Panc1 (cell line): Measurements from ENCODE around the gene ISCU. TPM values are rescaled to one million over a fixed set of nuclear protein-coding genes. Genes with fewer than 3 reads are reported as not detected.

Source experiments
- ATAC-seq: fragments of 200-7000 bp; cut with Tn5 transposase; 2 replicates; pipeline ENCODE4 v1.9.1; 2020; ENCODE audit warnings: mild to moderate bottlenecking, moderate library complexity
- BruUV-seq: library from RNA; stranded (reverse); fragments of 400-500 nt; replicated peaks from 2 replicates; lab custom pipeline; 2021; lab: Mats Ljungman, UMichigan
- CTCF ChIA-PET: fragments of 300-600 bp; sonication (Branson Sonifier 250); formaldehyde crosslinking; loops from one replicate; lab custom pipeline; 2022; ENCODE audit warnings: antibody characterized with exemption; lab: Charles Lee
- POLR2A ChIA-PET: fragments of 300-600 bp; sonication (Branson Sonifier 250); formaldehyde crosslinking; loops from one replicate; lab custom pipeline; 2022; ENCODE audit warnings: antibody characterized with exemption; lab: Charles Lee
- DNase-seq: peaks from one replicate; pipeline ENCODE4 v3.0.0-alpha.2; 2010; ENCODE audit warnings: low read depth, low spot score
- H3K27ac ChIP-seq: 2 replicates; pipeline ENCODE4 v1.5.1; 2011; ENCODE audit warnings: mild to moderate bottlenecking, low read length, inconsistent platforms
- H3K27me3 ChIP-seq: fragments of 200-500 bp; sonication (Bioruptor generic); 2 replicates; pipeline ENCODE4 v1.6.0; 2014; ENCODE audit warnings: low read length, inconsistent platforms; ENCODE audit not compliant: control insufficient read depth, insufficient read depth
- H3K36me3 ChIP-seq: fragments of 200-500 bp; sonication (Bioruptor generic); 2 replicates; pipeline ENCODE4 v1.5.1; 2014; ENCODE audit warnings: inconsistent platforms, mild to moderate bottlenecking, low read length, moderate library complexity; ENCODE audit not compliant: control insufficient read depth, insufficient read depth
- H3K4me1 ChIP-seq: 2 replicates; pipeline ENCODE4 v1.5.1; 2011; ENCODE audit warnings: inconsistent platforms, mild to moderate bottlenecking, low read length, moderate library complexity; ENCODE audit not compliant: control insufficient read depth, insufficient read depth
- H3K4me3 ChIP-seq, 2 experiments: 2 replicates each; pipeline ENCODE4 v1.5.1; 2011 to 2012; ENCODE audit warnings: low read depth in 2 of 2, low read length in 2 of 2, mild to moderate bottlenecking in 2 of 2, inconsistent platforms in 1 of 2, moderate library complexity in 1 of 2
- H3K9me3 ChIP-seq: fragments of 200-500 bp; sonication (Bioruptor generic); 2 replicates; pipeline ENCODE4 v1.5.1; 2014; ENCODE audit warnings: low read depth, mild to moderate bottlenecking, inconsistent platforms, low read length, moderate library complexity; ENCODE audit not compliant: control insufficient read depth, insufficient read depth
- POLR2AphosphoS5 ChIP-seq: IDR thresholded peaks from 2 replicates; pipeline ENCODE4 v1.6.1; 2012; ENCODE audit warnings: mild to moderate bottlenecking, low read depth, low read length, moderate library complexity
- SIN3A ChIP-seq: IDR thresholded peaks from 2 replicates; pipeline ENCODE4 v1.6.1; 2012; ENCODE audit warnings: low read depth, mild to moderate bottlenecking, low read length, moderate library complexity, borderline replicate concordance; ENCODE audit not compliant: insufficient read depth
- TCF7L2 ChIP-seq: IDR thresholded peaks from 2 replicates; pipeline ENCODE4 v1.6.1; 2011; ENCODE audit warnings: mild to moderate bottlenecking, low read depth, low read length, inconsistent platforms
- in situ Hi-C: cut with HindIII; loops from 2 replicates; pipeline ENCODE4 v1.10.0; 2016; ENCODE audit warnings: low sequenced_read_pairs, low pct_unique_long_range_greater_than_20kb
- intact Hi-C: fragments of 100-400 bp; cut with micrococcal nuclease; formaldehyde crosslinking; loops from one replicate; pipeline ENCODE4 v1.10.0; 2022; ENCODE audit not compliant: unreplicated experiment
- total RNA-seq: library from RNA; stranded (reverse); gene quantifications from one replicate; pipeline ENCODE4 v1.2.1, GENCODE V29; 2021; ENCODE audit not compliant: unreplicated experiment
- TF ChIP-seq, protein P1 (sequence below): fragments of 450-650 bp; IDR thresholded peaks from 2 replicates; pipeline ENCODE4 v1.5.1; 2017; ENCODE audit warnings: mild to moderate bottlenecking
- TF ChIP-seq, protein P2 (sequence below), 2 experiments: IDR thresholded peaks; 2 replicates each; pipeline ENCODE4 v1.6.1; 2011 to 2012; ENCODE audit warnings: low read depth in 2 of 2, control low read depth in 1 of 2, low read length in 1 of 2, mild to moderate bottlenecking in 1 of 2, moderate library complexity in 1 of 2; ENCODE audit not compliant: insufficient read depth in 1 of 2

The ISCU gene
- total RNA-seq, 1 experiment from 2014 or later = 66.1 TPM

DNA sequence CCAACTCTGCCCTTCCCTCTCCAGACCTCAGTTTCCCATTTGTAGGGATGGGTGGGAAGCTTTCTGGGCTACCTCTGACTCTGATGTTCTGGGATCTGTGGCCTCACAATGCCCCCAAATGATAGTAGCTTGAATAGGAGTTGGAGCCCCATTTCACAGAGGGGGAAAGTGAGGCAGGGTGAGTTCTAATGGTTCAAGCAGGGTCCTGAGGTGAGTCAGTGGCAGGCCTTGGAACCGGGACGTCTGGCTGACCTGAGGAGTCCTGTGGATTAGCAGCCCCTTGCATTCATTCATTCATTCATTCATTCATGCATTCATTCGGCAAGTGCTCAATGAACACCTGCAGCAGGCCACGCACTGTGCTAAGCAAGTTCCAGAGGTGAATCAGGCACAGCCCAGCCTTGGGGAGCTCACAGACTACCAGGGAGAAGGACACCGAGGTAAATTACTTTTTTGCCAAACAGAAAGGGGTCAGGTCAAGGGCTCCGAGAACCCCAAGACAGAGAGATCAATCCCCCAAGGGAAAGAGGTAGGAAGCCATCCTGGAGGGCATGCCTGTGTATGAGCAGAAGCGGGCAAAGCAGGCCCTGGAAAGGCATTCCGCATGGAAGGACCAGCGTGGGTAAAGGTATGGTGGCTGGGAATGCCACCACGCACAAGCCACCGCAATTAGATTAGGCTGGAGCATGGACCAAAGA is 36.3 kb downstream of the ISCU start:
- TF ChIP-seq, protein P1, sequence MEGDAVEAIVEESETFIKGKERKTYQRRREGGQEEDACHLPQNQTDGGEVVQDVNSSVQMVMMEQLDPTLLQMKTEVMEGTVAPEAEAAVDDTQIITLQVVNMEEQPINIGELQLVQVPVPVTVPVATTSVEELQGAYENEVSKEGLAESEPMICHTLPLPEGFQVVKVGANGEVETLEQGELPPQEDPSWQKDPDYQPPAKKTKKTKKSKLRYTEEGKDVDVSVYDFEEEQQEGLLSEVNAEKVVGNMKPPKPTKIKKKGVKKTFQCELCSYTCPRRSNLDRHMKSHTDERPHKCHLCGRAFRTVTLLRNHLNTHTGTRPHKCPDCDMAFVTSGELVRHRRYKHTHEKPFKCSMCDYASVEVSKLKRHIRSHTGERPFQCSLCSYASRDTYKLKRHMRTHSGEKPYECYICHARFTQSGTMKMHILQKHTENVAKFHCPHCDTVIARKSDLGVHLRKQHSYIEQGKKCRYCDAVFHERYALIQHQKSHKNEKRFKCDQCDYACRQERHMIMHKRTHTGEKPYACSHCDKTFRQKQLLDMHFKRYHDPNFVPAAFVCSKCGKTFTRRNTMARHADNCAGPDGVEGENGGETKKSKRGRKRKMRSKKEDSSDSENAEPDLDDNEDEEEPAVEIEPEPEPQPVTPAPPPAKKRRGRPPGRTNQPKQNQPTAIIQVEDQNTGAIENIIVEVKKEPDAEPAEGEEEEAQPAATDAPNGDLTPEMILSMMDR = no peak
- TF ChIP-seq POLR2AphosphoS5 (no peak), TCF7L2 (no peak), SIN3A (no peak)
- TF ChIP-seq, protein P2, sequence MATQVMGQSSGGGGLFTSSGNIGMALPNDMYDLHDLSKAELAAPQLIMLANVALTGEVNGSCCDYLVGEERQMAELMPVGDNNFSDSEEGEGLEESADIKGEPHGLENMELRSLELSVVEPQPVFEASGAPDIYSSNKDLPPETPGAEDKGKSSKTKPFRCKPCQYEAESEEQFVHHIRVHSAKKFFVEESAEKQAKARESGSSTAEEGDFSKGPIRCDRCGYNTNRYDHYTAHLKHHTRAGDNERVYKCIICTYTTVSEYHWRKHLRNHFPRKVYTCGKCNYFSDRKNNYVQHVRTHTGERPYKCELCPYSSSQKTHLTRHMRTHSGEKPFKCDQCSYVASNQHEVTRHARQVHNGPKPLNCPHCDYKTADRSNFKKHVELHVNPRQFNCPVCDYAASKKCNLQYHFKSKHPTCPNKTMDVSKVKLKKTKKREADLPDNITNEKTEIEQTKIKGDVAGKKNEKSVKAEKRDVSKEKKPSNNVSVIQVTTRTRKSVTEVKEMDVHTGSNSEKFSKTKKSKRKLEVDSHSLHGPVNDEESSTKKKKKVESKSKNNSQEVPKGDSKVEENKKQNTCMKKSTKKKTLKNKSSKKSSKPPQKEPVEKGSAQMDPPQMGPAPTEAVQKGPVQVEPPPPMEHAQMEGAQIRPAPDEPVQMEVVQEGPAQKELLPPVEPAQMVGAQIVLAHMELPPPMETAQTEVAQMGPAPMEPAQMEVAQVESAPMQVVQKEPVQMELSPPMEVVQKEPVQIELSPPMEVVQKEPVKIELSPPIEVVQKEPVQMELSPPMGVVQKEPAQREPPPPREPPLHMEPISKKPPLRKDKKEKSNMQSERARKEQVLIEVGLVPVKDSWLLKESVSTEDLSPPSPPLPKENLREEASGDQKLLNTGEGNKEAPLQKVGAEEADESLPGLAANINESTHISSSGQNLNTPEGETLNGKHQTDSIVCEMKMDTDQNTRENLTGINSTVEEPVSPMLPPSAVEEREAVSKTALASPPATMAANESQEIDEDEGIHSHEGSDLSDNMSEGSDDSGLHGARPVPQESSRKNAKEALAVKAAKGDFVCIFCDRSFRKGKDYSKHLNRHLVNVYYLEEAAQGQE (IDR thresholded peaks at IDR 0.05; ENCODE audit: insufficient read depth in 1 of 2, low read depth in 2 of 2, low read length in 1 of 2) = no peak
- no peaks in the 10 kb centered on the region for H3K4me1 ChIP-seq
- in situ Hi-C loops = no loop called here
- H3K36me3 ChIP-seq = no peaks in the 10 kb centered on the region
- DNase-seq (no peak), ATAC-seq (no peak; the same call in 1 of the 2 replicates)
- CTCF ChIA-PET = no interaction called here
- H3K27me3 ChIP-seq = no peaks in the 10 kb centered on the region
- H3K4me3 ChIP-seq = no peak overlapping the region
- BruUV-seq = no TSS peak
- intact Hi-C loops = no loop called here
- no peaks in the 10 kb centered on the region for H3K9me3 ChIP-seq
- no peak overlapping the region for H3K27ac ChIP-seq
- POLR2A ChIA-PET = no interaction called here

DNA sequence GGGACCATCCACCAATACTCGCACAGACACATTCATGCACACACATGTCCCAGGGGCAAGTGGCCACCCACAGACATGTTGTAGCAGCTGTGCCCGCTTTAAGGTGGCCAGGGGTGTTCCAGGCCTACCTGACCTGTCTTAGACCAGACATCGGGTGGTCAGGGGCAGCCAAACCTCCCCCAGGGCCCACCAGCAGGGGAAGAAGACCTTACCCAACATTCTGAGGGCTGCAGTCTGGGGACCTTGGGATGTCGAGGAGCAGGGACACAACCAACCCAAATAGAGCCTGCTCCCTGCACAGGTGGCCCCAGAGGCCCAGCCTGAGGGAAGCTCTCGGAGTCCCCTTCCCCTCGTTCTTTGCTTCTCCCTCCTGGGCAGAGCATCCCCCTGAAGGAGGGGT is 37.1 kb downstream of the ISCU start:
- no peak overlapping the region for H3K27ac ChIP-seq
- in situ Hi-C loops = no loop called here
- no peaks in the 10 kb centered on the region for H3K9me3 ChIP-seq
- H3K4me3 ChIP-seq = no peak overlapping the region
- intact Hi-C loops = no loop called here
- TF ChIP-seq POLR2AphosphoS5 = no peak
- TF ChIP-seq TCF7L2 = no peak
- TF ChIP-seq, protein P1 = no peak
- TF ChIP-seq, protein P2 (IDR thresholded peaks at IDR 0.05; ENCODE audit: insufficient read depth in 1 of 2, low read depth in 2 of 2, low read length in 1 of 2) = no peak
- TF ChIP-seq SIN3A = no peak
- no peak for ATAC-seq
- BruUV-seq = no TSS peak
- ChIA-PET CTCF (no interaction called here), POLR2A (no interaction called here)
- no peak for DNase-seq
- no peaks in the 10 kb centered on the region for H3K27me3 ChIP-seq
- H3K36me3 ChIP-seq = no peaks in the 10 kb centered on the region
- no peaks in the 10 kb centered on the region for H3K4me1 ChIP-seq
